Kidney epithelial cell (primary cell): ENCODE results near the gene ZDHHC17. TPM values are rescaled to one million over a fixed set of nuclear protein-coding genes. Genes with fewer than 3 reads are reported as not detected.

ENCODE experiments used
- DNase-seq: peaks from one replicate; pipeline ENCODE4 v3.0.0-alpha.2; 2010; ENCODE audit warnings: low read depth
- H3K27me3 ChIP-seq: 2 replicates; pipeline ENCODE4 v1.6.0; 2011; ENCODE audit warnings: low read length; ENCODE audit not compliant: control insufficient read depth, insufficient read depth
- H3K36me3 ChIP-seq: 2 replicates; pipeline ENCODE4 v1.5.1; 2011; ENCODE audit warnings: low read length; ENCODE audit not compliant: control insufficient read depth, insufficient read depth
- H3K4me3 ChIP-seq: 2 replicates; pipeline ENCODE4 v1.5.1; 2011; ENCODE audit warnings: low read depth, mild to moderate bottlenecking, control low read depth, low read length
- CTCF ChIP-seq: IDR thresholded peaks from 2 replicates; pipeline ENCODE4 v1.5.1; 2011; ENCODE audit warnings: mild to moderate bottlenecking, moderate library complexity, low read length, control low read depth, inconsistent platforms; ENCODE audit not compliant: insufficient read depth, poor library complexity, severe bottlenecking
- total RNA-seq: library from RNA; depleted of rRNA; stranded (reverse); fragments of >200 nt; gene quantifications from 2 replicates; pipeline ENCODE4 v1.2.3, GENCODE V29; 2015

ZDHHC17 gene
- total RNA-seq, 1 donor from 2014 or later = 29.6 TPM

- no peaks in the 10 kb centered on the region for H3K36me3 ChIP-seq
- H3K4me3 ChIP-seq = no peak overlapping the region
- TF ChIP-seq CTCF = no peak
- no peak for DNase-seq
- no peaks in the 10 kb centered on the region for H3K27me3 ChIP-seq
These were observed 127.7 kb downstream of the ZDHHC17 start for GRCh38 chr12:76891609-76892008.

DNA sequence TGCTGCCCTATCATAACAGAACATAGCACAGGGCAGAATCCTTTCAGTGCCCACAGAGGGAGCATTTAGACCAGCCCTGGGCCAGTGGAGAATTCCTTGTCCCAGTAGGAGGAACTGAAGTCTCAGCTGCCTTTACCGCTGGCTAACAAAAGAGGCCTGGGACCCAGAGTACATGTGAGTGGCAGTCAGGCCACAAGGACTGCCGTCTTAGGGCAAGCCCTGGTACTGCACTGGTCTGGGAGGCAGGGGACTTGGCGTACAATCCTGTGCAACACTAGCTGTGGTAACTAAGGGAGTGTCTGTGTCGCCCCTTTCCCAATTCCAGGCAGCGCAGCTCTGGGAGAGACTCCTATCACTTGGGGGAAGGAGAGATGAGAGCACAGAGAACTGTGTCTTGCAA is 131.9 kb downstream of the ZDHHC17 start:
- Histone ChIP-seq H3K36me3 (no peaks in the 10 kb centered on the region), H3K4me3 (no peak overlapping the region), H3K27me3 (no peaks in the 10 kb centered on the region)
- DNase-seq = no peak
- TF ChIP-seq CTCF = no peak

DNA sequence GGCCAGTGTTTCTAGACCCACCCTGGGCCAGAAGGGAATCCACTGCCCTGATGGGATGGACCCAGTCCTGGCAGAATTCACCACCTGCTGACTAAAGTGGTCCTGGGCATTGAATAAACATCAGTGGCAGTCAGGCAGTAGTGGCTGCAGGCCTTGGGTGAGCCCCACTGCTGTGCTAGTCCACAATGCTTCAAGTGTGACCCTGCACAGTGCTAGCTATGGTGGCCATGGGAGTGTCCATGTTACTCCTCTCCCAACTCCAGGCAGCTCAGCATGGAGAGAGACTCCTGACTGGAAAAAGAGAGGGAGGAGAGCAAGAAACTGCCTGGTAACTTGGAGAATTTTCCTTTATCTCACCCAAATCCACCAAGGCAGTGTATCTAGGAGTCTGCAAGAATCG is 132.4 kb downstream of the ZDHHC17 start:
- DNase-seq = no peak
- Histone ChIP-seq H3K36me3 (no peaks in the 10 kb centered on the region), H3K27me3 (no peaks in the 10 kb centered on the region), H3K4me3 (no peak overlapping the region)
- no peak for TF ChIP-seq CTCF

DNA sequence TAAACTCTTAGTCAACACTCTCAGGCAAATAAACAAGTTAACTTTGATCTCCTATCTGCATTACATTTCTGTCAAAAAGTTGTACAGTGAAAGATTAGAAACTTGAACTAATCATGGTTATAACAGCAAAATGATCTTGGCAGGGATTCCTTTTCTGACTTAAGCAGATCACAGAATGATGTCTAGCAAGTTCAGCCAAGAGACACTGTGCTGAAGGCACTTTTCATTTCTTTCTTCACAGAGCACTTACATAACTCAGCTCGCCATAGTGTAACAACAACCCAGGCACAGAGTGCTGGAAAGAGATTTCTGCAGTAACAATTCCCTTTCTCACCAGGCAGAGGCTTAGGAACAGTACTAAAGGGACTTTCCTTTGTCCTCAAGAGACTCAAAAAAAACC is 134.5 kb downstream of the ZDHHC17 start:
- TF ChIP-seq CTCF = no peak
- H3K36me3 ChIP-seq = no peaks in the 10 kb centered on the region
- no peak for DNase-seq

DNA sequence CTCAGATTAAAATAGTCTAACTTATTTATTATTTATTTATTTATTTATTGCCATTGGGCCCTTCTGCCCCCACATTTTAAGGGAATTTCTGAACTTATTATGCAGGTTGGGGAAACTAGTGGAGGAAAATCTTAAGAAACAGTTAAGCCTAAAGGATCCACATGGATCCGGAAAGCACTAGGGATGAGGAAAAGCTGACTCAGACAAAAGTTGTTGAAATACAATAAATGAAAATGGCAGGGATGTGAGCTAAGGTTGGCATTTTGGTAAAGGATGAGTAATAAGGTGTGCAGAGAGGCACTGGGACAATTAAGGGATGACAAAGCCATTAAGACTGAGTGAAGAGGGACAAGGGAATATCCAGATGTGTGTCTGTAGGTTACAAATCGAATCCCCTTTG is 135.6 kb downstream of the ZDHHC17 start:
- TF ChIP-seq CTCF = no peak
- Histone ChIP-seq H3K36me3 (no peaks in the 10 kb centered on the region), H3K27me3 (no peaks in the 10 kb centered on the region), H3K4me3 (no peak overlapping the region)
- DNase-seq = no peak

More for the DNA sequence above, 134.5 kb downstream of the ZDHHC17 start:
- H3K27me3 ChIP-seq = no peaks in the 10 kb centered on the region
- no peak overlapping the region for H3K4me3 ChIP-seq

DNA sequence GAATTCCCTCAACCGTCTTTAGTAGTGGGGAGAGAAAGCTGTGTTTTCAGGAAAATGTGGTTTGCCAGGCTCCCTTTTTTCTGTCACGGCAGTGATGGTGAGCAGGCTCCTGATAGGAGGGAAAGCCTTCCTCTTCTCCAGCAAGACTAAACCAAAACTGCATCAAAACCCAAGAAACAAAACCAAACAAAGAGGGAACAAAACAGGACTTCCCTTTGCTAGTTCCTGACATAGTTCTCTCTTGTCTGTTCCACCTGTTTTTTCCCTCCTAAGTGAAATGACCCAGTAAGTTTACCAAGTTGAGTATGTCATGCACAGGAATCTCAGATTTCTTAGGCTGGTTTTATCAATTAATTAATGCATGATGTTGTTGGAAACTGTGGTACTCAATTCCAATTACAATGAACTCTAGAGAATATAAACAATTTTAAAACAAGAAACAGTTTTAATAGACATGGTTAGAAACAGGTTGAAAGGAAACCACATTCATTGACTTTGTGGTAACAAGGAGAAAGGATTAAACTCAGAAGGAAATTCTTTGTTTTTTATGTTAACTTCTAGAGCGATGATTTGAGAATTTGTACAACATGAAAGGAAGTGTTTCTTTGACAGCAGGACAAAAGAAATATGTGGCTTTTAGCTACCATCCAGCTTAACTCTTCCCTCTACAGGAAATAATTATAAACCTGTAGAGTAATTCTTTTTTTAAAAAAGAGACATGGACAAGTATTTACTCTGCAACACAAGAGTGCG is 137.9 kb downstream of the ZDHHC17 start:
- no peak overlapping the region for H3K4me3 ChIP-seq

More for the DNA sequence above, 137.9 kb downstream of the ZDHHC17 start:
- no peak for DNase-seq
- no peak for TF ChIP-seq CTCF
- Histone ChIP-seq H3K36me3 (no peaks in the 10 kb centered on the region), H3K27me3 (no peaks in the 10 kb centered on the region)
